Mesothelial cell of epicardium (in vitro differentiated cells): ENCODE measurements around the gene KRTAP3-3. TPM values are rescaled to one million over a fixed set of nuclear protein-coding genes. Genes with fewer than 3 reads are reported as not detected.

ENCODE experiments used
- DNase-seq, 2 experiments: peaks; one replicate each; pipeline ENCODE4 v3.0.0; 2021; ENCODE audit warnings: low spot score in 2 of 2; ENCODE audit not compliant: unreplicated experiment in 2 of 2
- H3K27ac Mint-ChIP-seq: 2 replicates; pipeline ENCODE4 v1.8.0; 2021; ENCODE audit warnings: mixed read lengths
- H3K27me3 Mint-ChIP-seq: 2 replicates; pipeline ENCODE4 v1.8.0; 2021; ENCODE audit warnings: low read depth, mixed read lengths
- H3K36me3 Mint-ChIP-seq: 2 replicates; pipeline ENCODE4 v1.8.0; 2021; ENCODE audit warnings: mixed read lengths
- H3K4me1 Mint-ChIP-seq: 2 replicates; pipeline ENCODE4 v1.8.0; 2021; ENCODE audit warnings: mixed read lengths
- H3K4me3 Mint-ChIP-seq: 2 replicates; pipeline ENCODE4 v1.8.0; 2021; ENCODE audit warnings: mild to moderate bottlenecking, moderate library complexity, mixed read lengths
- H3K9me3 Mint-ChIP-seq: 2 replicates; pipeline ENCODE4 v1.8.0; 2021; ENCODE audit warnings: mixed read lengths
- total RNA-seq: library from RNA; stranded (reverse); gene quantifications from 3 replicates; pipeline ENCODE4 v1.2.1, GENCODE V29; 2021
- TF ChIP-seq, protein P1 (sequence below): fragments of 200-600 bp; sonication (generic); IDR thresholded peaks from one replicate; pipeline ENCODE4 v1.5.0; 2021; ENCODE audit warnings: antibody characterized with exemption; ENCODE audit not compliant: unreplicated experiment

Gene KRTAP3-3
- total RNA-seq, 1 donor from 2014 or later, result not detected

DNA sequence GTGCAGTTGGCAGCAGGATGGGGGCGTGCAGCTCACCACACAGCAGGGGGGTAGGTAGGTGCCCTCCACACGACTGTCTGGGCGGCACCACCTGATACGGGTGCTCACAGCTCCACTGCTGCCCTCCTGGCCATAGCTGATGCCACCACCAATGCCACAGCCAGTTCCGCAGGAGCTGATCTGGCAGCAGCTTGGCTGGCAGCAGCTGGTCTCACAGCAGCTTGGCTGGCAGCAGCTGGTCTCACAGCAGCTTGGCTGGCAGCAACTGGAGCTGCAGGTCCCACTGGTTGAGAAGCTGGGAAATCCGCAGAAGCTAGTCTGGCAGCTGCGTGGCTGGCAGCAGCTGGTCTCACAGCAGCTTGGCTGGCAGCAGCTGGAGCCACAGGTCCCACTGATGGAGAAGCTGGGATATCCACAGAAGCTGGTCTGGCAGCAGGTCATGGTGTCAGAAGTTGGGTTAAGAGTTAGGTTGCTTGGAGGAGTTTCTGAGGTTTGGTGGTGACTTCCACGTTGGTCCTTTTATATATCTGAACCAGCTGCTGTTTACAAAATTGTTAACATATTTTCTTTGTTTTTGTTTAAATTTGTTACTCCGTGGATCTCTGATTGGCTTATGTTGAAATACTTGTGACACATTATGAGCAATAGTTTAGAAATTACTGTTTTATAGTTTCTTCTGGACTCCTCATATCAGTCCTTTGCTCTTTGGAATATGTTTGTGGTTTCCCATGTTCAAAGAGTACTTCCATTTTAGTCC lies 32.9 kb upstream of the KRTAP3-3 start, which contains the start of gene KRTAP1-5:
Gene KRTAP1-5, minus strand, starts transcription at position 494 of the 757 bp plus-strand sequence. Its CDS starts 53 bp downstream, at position 441.
- Mint-ChIP-seq H3K4me1 (no peaks in the 10 kb centered on the region), H3K36me3 (no peaks in the 10 kb centered on the region), H3K4me3 (no peak within 1 kb of the TSS), H3K27me3 (no peaks in the 10 kb centered on the region), H3K27ac (no peak within 1 kb of the TSS), H3K9me3 (peaks cover 15% of the 10 kb centered on the region)
- no peak for DNase-seq
- TF ChIP-seq, protein P1, sequence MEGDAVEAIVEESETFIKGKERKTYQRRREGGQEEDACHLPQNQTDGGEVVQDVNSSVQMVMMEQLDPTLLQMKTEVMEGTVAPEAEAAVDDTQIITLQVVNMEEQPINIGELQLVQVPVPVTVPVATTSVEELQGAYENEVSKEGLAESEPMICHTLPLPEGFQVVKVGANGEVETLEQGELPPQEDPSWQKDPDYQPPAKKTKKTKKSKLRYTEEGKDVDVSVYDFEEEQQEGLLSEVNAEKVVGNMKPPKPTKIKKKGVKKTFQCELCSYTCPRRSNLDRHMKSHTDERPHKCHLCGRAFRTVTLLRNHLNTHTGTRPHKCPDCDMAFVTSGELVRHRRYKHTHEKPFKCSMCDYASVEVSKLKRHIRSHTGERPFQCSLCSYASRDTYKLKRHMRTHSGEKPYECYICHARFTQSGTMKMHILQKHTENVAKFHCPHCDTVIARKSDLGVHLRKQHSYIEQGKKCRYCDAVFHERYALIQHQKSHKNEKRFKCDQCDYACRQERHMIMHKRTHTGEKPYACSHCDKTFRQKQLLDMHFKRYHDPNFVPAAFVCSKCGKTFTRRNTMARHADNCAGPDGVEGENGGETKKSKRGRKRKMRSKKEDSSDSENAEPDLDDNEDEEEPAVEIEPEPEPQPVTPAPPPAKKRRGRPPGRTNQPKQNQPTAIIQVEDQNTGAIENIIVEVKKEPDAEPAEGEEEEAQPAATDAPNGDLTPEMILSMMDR, result no peak

DNA sequence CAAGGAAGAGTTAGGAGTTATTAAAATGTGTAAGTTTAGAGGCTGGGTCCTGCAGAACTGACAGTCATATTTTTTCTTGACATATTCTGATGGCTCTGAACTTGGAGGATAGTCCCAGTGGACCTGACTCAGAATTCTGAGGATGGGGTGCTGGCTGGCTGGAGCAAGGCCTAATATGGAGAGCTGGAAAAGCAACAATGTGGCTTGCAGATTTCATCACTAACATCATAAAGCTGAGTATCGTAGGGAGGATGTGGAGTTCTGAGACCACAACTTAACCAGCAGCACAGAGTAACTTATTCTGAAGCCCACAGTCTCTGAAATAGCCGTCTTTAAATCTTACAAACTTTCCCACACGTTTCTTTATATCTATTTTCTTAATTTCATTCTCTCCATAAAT lies 30.7 kb upstream of the KRTAP3-3 start:
- no peak for DNase-seq
- H3K27me3 Mint-ChIP-seq, result no peaks in the 10 kb centered on the region

GRCh38 chr17:41020336-41020735 lies 26.4 kb upstream of the KRTAP3-3 start:
- no peaks in the 10 kb centered on the region for H3K36me3 Mint-ChIP-seq
- DNase-seq, result no peak
- H3K9me3 Mint-ChIP-seq, result peaks cover 28% of the 10 kb centered on the region
- H3K4me3 Mint-ChIP-seq, result no peak overlapping the region
- H3K4me1 Mint-ChIP-seq, result peaks cover 6% of the 10 kb centered on the region
- TF ChIP-seq, protein P1, result no peak
- H3K27ac Mint-ChIP-seq, result no peak overlapping the region
- H3K27me3 Mint-ChIP-seq, result no peaks in the 10 kb centered on the region

More for the DNA sequence above, 30.7 kb upstream of the KRTAP3-3 start:
- no peaks in the 10 kb centered on the region for H3K4me1 Mint-ChIP-seq
- TF ChIP-seq, protein P1, result no peak
- H3K27ac Mint-ChIP-seq, result no peak overlapping the region
- no peak overlapping the region for H3K4me3 Mint-ChIP-seq
- no peaks in the 10 kb centered on the region for H3K36me3 Mint-ChIP-seq
- H3K9me3 Mint-ChIP-seq, result peaks cover 22% of the 10 kb centered on the region

GRCh38 chr17:41019415-41019814 lies 25.5 kb upstream of the KRTAP3-3 start:
- no peak overlapping the region for H3K27ac Mint-ChIP-seq
- TF ChIP-seq, protein P1, result no peak
- no peaks in the 10 kb centered on the region for H3K27me3 Mint-ChIP-seq
- H3K4me1 Mint-ChIP-seq, result peaks cover 6% of the 10 kb centered on the region
- peaks cover 28% of the 10 kb centered on the region for H3K9me3 Mint-ChIP-seq
- H3K36me3 Mint-ChIP-seq, result no peaks in the 10 kb centered on the region
- H3K4me3 Mint-ChIP-seq, result no peak overlapping the region
- no peak for DNase-seq

GRCh38 chr17:41018541-41018940 lies 24.6 kb upstream of the KRTAP3-3 start:
- DNase-seq, result no peak

More at GRCh38 chr17:41018541-41018940, 24.6 kb upstream of the KRTAP3-3 start:
- no peaks in the 10 kb centered on the region for H3K27me3 Mint-ChIP-seq
- H3K9me3 Mint-ChIP-seq, result peaks cover 28% of the 10 kb centered on the region
- TF ChIP-seq, protein P1, result no peak
- H3K4me1 Mint-ChIP-seq, result peaks cover 8% of the 10 kb centered on the region
- H3K36me3 Mint-ChIP-seq, result no peaks in the 10 kb centered on the region
- H3K4me3 Mint-ChIP-seq, result no peak overlapping the region
- H3K27ac Mint-ChIP-seq, result no peak overlapping the region
